ENCODE measurements around the gene SERPINF2. TPM values are rescaled to one million over a fixed set of nuclear protein-coding genes. Genes with fewer than 3 reads are reported as not detected.
"Not testable (repeated sequence)": the region's sequence is repeated elsewhere in the genome, so short reads cannot be mapped to it uniquely, and the experiment has no call there.

The SERPINF2 gene
- total RNA-seq, 1 experiment from 2014 or later: 59.9 TPM

DNA sequence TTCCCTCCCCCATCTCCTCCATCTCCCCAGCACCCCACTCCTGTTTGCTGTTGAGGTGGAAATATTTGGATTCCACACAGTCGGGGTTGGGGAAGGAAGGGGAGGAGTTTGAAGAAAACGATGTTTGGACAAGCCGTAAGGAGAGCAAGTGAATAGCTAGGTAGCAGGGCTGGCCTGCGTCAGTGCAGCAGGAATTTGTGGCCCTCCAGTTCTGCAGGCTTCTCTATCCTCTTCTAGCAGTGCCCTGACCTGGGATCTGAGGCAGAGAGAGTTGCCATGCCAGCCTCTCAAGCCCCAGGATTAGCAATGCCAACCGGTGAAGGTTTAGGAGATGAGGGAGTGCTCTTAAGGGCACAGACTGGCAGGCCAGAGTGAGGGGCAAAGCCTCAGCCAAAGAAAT, 45.0 kb upstream of the SERPINF2 start:
- Histone ChIP-seq H3K36me3 (ENCODE audit: control insufficient read depth, insufficient read depth, low read length) (no peaks in the 10 kb centered on the region), H3K4me3 (ENCODE audit: low read depth, low read length) (no peak overlapping the region), H3K9me3 (no peaks in the 10 kb centered on the region), H3K27me3 (replicated peaks; ENCODE audit: control insufficient read depth, insufficient read depth, low read length) (no peaks in the 10 kb centered on the region), H3K4me1 (peaks cover 5% of the 10 kb centered on the region; the same call in 1 of the 2 replicates)
- POLR2A ChIA-PET: interaction anchor here (0.7 to 1.1 kb wide), 3 partner anchors 12 to 184 kb away, joined by 3 to 9 read pairs (median 4); partner anchors contain the start of gene TLCD2
- no peak for DNase-seq
- CTCF ChIA-PET: no interaction called here
- Mint-ChIP-seq H3K4me1 (ENCODE audit: low read depth, unreplicated experiment) (no peaks in the 10 kb centered on the region), H3K4me3 (ENCODE audit: unreplicated experiment) (no peak overlapping the region), H3K36me3 (ENCODE audit: insufficient read depth, unreplicated experiment) (no peaks in the 10 kb centered on the region), H3K9me3 (ENCODE audit: unreplicated experiment) (no peaks in the 10 kb centered on the region), H3K27ac (ENCODE audit: unreplicated experiment) (no peak overlapping the region), H3K27me3 (ENCODE audit: insufficient read depth, unreplicated experiment) (no peaks in the 10 kb centered on the region)
- TF ChIP-seq CTCF (IDR thresholded peaks at IDR 0.05; ENCODE audit: insufficient read depth in 1 of 2, low read depth in 1 of 2, low read length in 1 of 2, severe bottlenecking in 1 of 2, unreplicated experiment in 1 of 2): no peak
- intact Hi-C loops (cut with micrococcal nuclease; ENCODE audit: unreplicated experiment): no loop called here
- BruUV-seq (replicated peaks): no TSS peak

DNA sequence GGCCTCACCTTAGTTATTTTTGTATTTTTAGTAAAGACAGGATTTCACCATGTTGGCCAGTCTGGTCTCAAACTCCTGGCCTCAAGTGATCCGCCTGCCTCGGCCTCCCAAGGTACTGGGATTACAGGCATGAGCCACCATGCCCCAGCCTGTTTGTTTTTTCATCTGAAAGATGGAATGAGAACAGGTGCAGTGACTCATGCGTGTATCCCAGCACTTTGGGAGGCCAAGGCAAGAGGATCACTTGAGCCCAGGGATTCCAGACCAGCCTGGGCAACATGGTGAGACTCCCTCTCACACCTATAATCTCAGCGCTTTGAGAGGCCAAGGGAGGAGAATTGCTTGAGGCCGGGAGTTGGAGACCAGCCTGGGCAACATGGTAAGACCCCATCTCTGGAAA, 42.8 kb upstream of the SERPINF2 start:
- DNase-seq; H3K27me3 Mint-ChIP-seq (ENCODE audit: insufficient read depth, unreplicated experiment); H3K36me3 Mint-ChIP-seq (ENCODE audit: insufficient read depth, unreplicated experiment); H3K9me3 ChIP-seq; intact Hi-C loops (cut with micrococcal nuclease; ENCODE audit: unreplicated experiment); CTCF ChIA-PET; BruUV-seq (replicated peaks); H3K27me3 ChIP-seq (replicated peaks; ENCODE audit: control insufficient read depth, insufficient read depth, low read length); H3K9me3 Mint-ChIP-seq (ENCODE audit: unreplicated experiment); H3K36me3 ChIP-seq (ENCODE audit: control insufficient read depth, insufficient read depth, low read length); POLR2A ChIA-PET; H3K4me1 Mint-ChIP-seq (ENCODE audit: low read depth, unreplicated experiment); H3K4me3 ChIP-seq (ENCODE audit: low read depth, low read length); H3K27ac Mint-ChIP-seq (ENCODE audit: unreplicated experiment); H3K4me1 ChIP-seq; H3K4me3 Mint-ChIP-seq (ENCODE audit: unreplicated experiment): not testable (repeated sequence)

DNA sequence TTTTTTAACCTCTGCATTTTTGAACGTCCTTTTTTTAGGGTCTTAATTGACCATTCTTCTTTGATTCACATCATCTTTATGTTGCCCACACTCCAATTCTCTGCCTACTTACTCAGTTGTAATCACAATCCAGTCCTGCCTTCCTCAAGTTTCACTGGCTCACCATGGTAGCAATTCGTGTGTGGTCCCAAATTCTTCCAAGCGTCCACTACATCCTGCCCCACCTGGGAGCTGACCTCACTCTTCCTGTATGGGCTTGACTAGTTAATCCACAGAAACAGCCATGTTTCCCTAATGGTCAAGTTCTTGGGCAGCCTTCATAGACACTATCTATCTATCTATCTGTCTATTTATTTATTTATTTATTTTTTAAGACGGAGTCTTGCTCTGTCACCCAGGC, 39.6 kb upstream of the SERPINF2 start:
- ChIA-PET POLR2A (interaction anchor here (0.7 to 1.5 kb wide), 2 partner anchors 14 to 442 kb away, joined by 3 to 5 read pairs; no protein-coding TSS in a partner anchor), CTCF (no interaction called here)
- Mint-ChIP-seq H3K4me3 (ENCODE audit: unreplicated experiment) (no peak overlapping the region), H3K27ac (ENCODE audit: unreplicated experiment) (no peak overlapping the region), H3K9me3 (ENCODE audit: unreplicated experiment) (no peaks in the 10 kb centered on the region), H3K27me3 (ENCODE audit: insufficient read depth, unreplicated experiment) (no peaks in the 10 kb centered on the region), H3K4me1 (ENCODE audit: low read depth, unreplicated experiment) (peaks cover 6% of the 10 kb centered on the region), H3K36me3 (ENCODE audit: insufficient read depth, unreplicated experiment) (peaks cover 9% of the 10 kb centered on the region)
- intact Hi-C loops (cut with micrococcal nuclease; ENCODE audit: unreplicated experiment): no loop called here
- no peak overlapping the region for H3K4me3 ChIP-seq (ENCODE audit: low read depth, low read length)
- H3K27me3 ChIP-seq (replicated peaks; ENCODE audit: control insufficient read depth, insufficient read depth, low read length): no peaks in the 10 kb centered on the region
- H3K9me3 ChIP-seq: no peaks in the 10 kb centered on the region
- no TSS peak for BruUV-seq (replicated peaks)
- no peaks in the 10 kb centered on the region for H3K36me3 ChIP-seq (ENCODE audit: control insufficient read depth, insufficient read depth, low read length)
- no peak for DNase-seq
- TF ChIP-seq CTCF (IDR thresholded peaks at IDR 0.05; ENCODE audit: insufficient read depth in 1 of 2, low read depth in 1 of 2, low read length in 1 of 2, severe bottlenecking in 1 of 2, unreplicated experiment in 1 of 2): no peak
- no peaks in the 10 kb centered on the region for H3K4me1 ChIP-seq

DNA sequence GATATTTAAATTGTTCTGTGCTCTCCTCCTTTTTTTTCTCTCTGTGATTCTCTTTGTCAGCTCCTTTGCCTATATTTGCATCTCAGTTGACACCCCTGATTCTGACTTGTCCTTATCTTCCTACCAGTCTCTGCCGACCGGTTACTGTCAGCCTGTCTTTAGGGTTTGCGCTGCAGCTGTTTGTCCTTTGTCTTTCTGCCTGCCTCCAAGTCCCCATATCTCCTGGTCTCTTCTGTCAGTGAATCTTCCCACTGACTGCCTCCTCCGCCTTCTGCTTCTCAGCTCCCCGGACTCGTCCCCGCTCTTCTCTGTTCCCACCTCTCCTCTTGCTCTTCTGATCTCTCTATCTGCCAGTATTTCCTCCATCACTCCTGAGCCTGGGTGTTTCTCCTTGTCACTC, 37.7 kb upstream of the SERPINF2 start:
- Mint-ChIP-seq H3K36me3 (ENCODE audit: insufficient read depth, unreplicated experiment) (peaks cover 9% of the 10 kb centered on the region), H3K27ac (ENCODE audit: unreplicated experiment) (no peak overlapping the region), H3K4me1 (ENCODE audit: low read depth, unreplicated experiment) (peaks cover 6% of the 10 kb centered on the region), H3K4me3 (ENCODE audit: unreplicated experiment) (no peak overlapping the region), H3K9me3 (ENCODE audit: unreplicated experiment) (no peaks in the 10 kb centered on the region), H3K27me3 (ENCODE audit: insufficient read depth, unreplicated experiment) (no peaks in the 10 kb centered on the region)
- H3K36me3 ChIP-seq (ENCODE audit: control insufficient read depth, insufficient read depth, low read length): no peaks in the 10 kb centered on the region
- no peak for DNase-seq
- no peak overlapping the region for H3K4me3 ChIP-seq (ENCODE audit: low read depth, low read length)
- no peaks in the 10 kb centered on the region for H3K9me3 ChIP-seq
- ChIA-PET POLR2A (no interaction called here), CTCF (no interaction called here)
- intact Hi-C loops (cut with micrococcal nuclease; ENCODE audit: unreplicated experiment): no loop called here
- no TSS peak for BruUV-seq (replicated peaks)
- no peaks in the 10 kb centered on the region for H3K4me1 ChIP-seq
- TF ChIP-seq CTCF (IDR thresholded peaks at IDR 0.05; ENCODE audit: insufficient read depth in 1 of 2, low read depth in 1 of 2, low read length in 1 of 2, severe bottlenecking in 1 of 2, unreplicated experiment in 1 of 2): no peak
- H3K27me3 ChIP-seq (replicated peaks; ENCODE audit: control insufficient read depth, insufficient read depth, low read length): no peaks in the 10 kb centered on the region
